HEK293T (cell line): ENCODE results near the gene ADAM22.

Experiments
- CTCF ChIA-PET: fragments of 350-600 bp; formaldehyde crosslinking; extraction: SDS; loops from one replicate; lab custom pipeline; 2021; ENCODE audit warnings: antibody characterized with exemption, inconsistent platforms; lab: Yijun Ruan, JAX
- POLR2A ChIA-PET: fragments of 350-600 bp; formaldehyde crosslinking; extraction: SDS; loops from one replicate; lab custom pipeline; 2020; ENCODE audit warnings: antibody characterized with exemption, inconsistent platforms; lab: Yijun Ruan, JAX
- DNase-seq: peaks from one replicate; pipeline ENCODE4 v3.0.0; 2012; ENCODE audit warnings: mixed read lengths; ENCODE audit errors: extremely low spot score
- ARNT ChIP-seq: fragments of 450-650 bp; IDR thresholded peaks from 2 replicates; pipeline ENCODE4 v1.6.1; 2017; ENCODE audit warnings: mild to moderate bottlenecking
- BHLHE40 ChIP-seq: fragments of 450-650 bp; IDR thresholded peaks from 2 replicates; pipeline ENCODE4 v1.6.1; 2016; ENCODE audit warnings: mild to moderate bottlenecking, moderate library complexity, borderline replicate concordance
- CTBP1 ChIP-seq: fragments of 450-650 bp; IDR thresholded peaks from 2 replicates; pipeline ENCODE4 v1.6.1; 2016; ENCODE audit warnings: borderline replicate concordance
- ELF4 ChIP-seq: fragments of 450-650 bp; IDR thresholded peaks from 2 replicates; pipeline ENCODE4 v1.6.1; 2017; ENCODE audit warnings: antibody characterized with exemption
- FOXA1 ChIP-seq: fragments of 450-650 bp; IDR thresholded peaks from 2 replicates; pipeline ENCODE4 v1.6.1; 2016; ENCODE audit warnings: mild to moderate bottlenecking
- FOXK2 ChIP-seq: fragments of 450-650 bp; IDR thresholded peaks from 2 replicates; pipeline ENCODE4 v1.6.1; 2016; ENCODE audit warnings: mild to moderate bottlenecking
- FOXM1 ChIP-seq: fragments of 450-650 bp; IDR thresholded peaks from 2 replicates; pipeline ENCODE4 v1.6.1; 2017; ENCODE audit warnings: mild to moderate bottlenecking, borderline replicate concordance
- HDGF ChIP-seq: fragments of 450-650 bp; IDR thresholded peaks from 2 replicates; pipeline ENCODE4 v1.6.1; 2017; ENCODE audit warnings: antibody characterized with exemption, borderline replicate concordance
- L3MBTL2 ChIP-seq: fragments of 450-650 bp; conservative IDR thresholded peaks from 2 replicates; pipeline ENCODE4 v1.6.1; 2016; ENCODE audit warnings: mild to moderate bottlenecking
- LEF1 ChIP-seq: fragments of 450-650 bp; IDR thresholded peaks from 2 replicates; pipeline ENCODE4 v1.6.1; 2017; ENCODE audit warnings: mild to moderate bottlenecking, borderline replicate concordance
- NFRKB ChIP-seq: fragments of 450-650 bp; IDR thresholded peaks from 2 replicates; pipeline ENCODE4 v1.6.1; 2016; ENCODE audit warnings: mild to moderate bottlenecking, moderate library complexity
- SP1 ChIP-seq: fragments of 450-650 bp; IDR thresholded peaks from 2 replicates; pipeline ENCODE4 v1.6.1; 2017
- SUZ12 ChIP-seq: fragments of 450-650 bp; IDR thresholded peaks from 2 replicates; pipeline ENCODE4 v1.6.1; 2016; ENCODE audit warnings: mild to moderate bottlenecking
- TARDBP ChIP-seq: fragments of 450-650 bp; IDR thresholded peaks from 2 replicates; pipeline ENCODE4 v1.6.1; 2016
- ZNF384 ChIP-seq: fragments of 450-650 bp; IDR thresholded peaks from 2 replicates; pipeline ENCODE4 v1.6.1; 2016
- TF ChIP-seq, protein P1 (sequence below): fragments of 450-650 bp; IDR thresholded peaks from 2 replicates; pipeline ENCODE4 v1.6.1; 2016

ADAM22 gene

DNA sequence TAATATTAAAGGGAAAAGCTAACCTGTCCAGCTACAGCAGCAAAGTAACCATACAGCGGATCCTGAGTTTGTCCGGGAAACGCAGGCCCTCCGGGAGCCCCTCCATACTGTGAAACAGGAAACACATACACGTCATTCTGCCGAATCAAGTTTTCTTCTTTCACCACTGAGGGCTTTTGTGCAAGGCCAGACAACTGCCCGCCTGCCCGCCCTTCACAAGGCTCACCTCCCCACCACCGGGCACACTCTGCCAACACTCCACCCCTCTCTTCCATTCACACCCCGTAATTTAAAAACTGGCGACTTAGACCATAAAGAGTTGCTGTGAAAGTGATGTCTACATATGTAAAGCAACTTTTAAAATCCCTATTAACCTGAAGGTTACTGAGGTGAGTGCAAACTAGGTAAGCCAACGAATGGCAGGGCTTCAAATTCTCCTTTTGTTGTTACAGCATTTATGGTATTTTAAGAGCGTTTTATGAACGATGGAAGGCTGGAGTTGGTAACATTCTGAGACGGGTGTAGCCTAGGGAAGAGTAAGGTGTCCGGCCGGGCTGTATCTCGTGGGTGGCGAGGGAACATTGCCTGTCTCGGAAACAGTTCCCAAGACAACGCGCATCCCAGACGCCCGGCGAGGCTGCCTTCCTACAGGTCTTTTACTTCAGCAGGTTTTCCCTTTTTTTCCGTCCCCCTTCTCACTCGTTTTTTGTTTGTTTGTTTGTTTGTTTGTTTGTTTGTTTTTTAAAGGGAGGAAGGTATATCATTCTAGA lies 285.0 kb downstream of the ADAM22 start:
- TF ChIP-seq, protein P1, sequence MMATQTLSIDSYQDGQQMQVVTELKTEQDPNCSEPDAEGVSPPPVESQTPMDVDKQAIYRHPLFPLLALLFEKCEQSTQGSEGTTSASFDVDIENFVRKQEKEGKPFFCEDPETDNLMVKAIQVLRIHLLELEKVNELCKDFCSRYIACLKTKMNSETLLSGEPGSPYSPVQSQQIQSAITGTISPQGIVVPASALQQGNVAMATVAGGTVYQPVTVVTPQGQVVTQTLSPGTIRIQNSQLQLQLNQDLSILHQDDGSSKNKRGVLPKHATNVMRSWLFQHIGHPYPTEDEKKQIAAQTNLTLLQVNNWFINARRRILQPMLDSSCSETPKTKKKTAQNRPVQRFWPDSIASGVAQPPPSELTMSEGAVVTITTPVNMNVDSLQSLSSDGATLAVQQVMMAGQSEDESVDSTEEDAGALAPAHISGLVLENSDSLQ, result no peak
- no peak for TF ChIP-seq CTBP1
- no peak for TF ChIP-seq ARNT
- TF ChIP-seq HDGF, result no peak
- TF ChIP-seq BHLHE40, result no peak
- no peak for TF ChIP-seq FOXM1
- no peak for TF ChIP-seq ZNF384
- no peak for TF ChIP-seq FOXA1
- TF ChIP-seq SP1, result no peak
- TF ChIP-seq ELF4, result no peak
- TF ChIP-seq SUZ12, result no peak
- no peak for TF ChIP-seq FOXK2
- no peak for TF ChIP-seq NFRKB
- TF ChIP-seq LEF1, result no peak
- POLR2A ChIA-PET, result no interaction called here
- CTCF ChIA-PET, result no interaction called here
- DNase-seq, result peak; percentile 54

DNA sequence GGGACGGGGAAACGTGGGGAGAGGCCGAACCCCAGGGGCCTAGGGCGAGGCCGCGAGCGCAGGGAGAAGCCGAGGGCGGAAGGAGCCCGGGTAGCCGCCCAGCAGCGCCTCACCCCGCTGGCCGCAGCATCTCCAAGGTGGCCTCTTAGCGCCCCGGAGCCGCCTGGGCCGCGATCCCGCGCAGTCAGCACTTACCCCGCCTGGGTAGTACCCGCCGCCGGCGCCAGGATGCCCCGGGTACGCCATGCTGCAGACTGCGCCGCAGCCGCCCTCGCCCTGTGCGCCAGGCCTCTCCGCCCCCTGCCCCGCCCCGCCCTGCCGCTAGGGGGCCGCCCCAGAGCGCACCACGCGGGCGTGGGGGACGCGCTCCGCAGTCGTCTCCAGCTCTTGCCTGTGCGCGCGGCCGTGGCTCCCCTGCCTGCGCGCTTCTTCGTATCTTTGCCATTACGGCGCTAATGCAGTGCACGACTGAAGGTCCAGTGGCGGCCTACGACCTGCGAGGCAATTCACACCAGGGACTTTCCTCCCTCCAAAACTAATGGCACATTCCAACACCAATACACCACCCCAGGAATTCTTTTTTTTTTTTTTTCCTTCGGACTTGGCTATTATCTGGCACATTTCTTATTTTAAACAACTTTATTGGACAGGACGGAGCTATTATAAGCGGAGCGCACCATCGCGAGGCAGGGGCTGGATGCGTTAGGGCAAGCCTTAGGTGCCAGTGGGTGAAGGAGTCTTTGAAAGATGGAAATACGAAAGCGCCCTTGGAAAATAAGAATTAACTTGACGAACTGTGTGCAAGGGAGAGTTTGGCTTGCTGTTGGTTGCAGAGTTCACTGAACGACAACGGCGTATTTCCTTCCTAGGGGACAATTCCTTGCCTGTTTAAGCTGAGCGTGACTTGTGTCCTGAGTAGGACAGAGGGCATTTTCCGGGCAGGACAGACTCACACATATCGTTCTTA lies 286.0 kb downstream of the ADAM22 start, which contains the start of gene SRI:
Gene SRI (minus strand): TSS at position 258 of the 967 bp plus-strand sequence. CDS start 12 bp downstream, at position 246.
- TF ChIP-seq NFRKB, result no peak
- peak; percentile 53; the same call in 1 of the 2 replicates for TF ChIP-seq FOXM1
- no peak for TF ChIP-seq HDGF
- TF ChIP-seq SUZ12, result no peak
- peak; percentile 99 for TF ChIP-seq ZNF384
- TF ChIP-seq CTBP1, result peak; percentile 33; the same call in 1 of the 2 replicates
- no peak for TF ChIP-seq FOXA1
- TF ChIP-seq ARNT, result no peak
- TF ChIP-seq L3MBTL2, result peak; percentile 68
- TF ChIP-seq LEF1, result no peak
- TF ChIP-seq ELF4, result no peak
- TF ChIP-seq, protein P1, result no peak
- TF ChIP-seq TARDBP, result no peak
- no peak for TF ChIP-seq SP1
- TF ChIP-seq BHLHE40, result peak; percentile 84
- TF ChIP-seq FOXK2, result no peak
- ChIA-PET CTCF (interaction anchor here (0.6 to 0.7 kb wide), 5 partner anchors 14 to 645 kb away, joined by 3 to 6 read pairs (median 3); no protein-coding TSS in a partner anchor), POLR2A (interaction anchor here (0.7 to 1.2 kb wide), 3 partner anchors 9 to 32 kb away, joined by 3 to 5 read pairs (median 3); no protein-coding TSS in a partner anchor)
- peak; percentile 89 for DNase-seq

DNA sequence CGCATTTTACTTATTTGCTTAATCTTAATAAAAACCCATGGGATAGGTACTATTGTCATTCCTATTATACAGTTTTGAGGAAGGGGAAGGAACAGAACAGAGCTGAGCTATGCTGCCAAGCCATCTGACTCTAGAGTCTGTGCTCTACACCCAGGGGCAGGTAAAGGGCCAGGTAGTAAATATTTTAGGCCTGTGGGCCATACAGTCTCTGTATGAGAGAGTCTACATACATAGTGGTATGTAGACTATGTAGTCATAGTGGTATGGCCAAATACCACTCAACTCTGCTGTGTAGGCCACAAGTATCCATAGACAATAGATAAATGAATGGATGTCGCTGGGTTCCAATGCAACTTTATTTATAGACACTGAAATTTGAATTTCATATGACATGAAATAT lies 289.2 kb downstream of the ADAM22 start:
- TF ChIP-seq, protein P1, result no peak
- TF ChIP-seq ARNT (no peak), ZNF384 (no peak), FOXA1 (no peak), CTBP1 (no peak)
- CTCF ChIA-PET, result no interaction called here
- POLR2A ChIA-PET, result no interaction called here
- no peak for DNase-seq

- no peak for TF ChIP-seq CTBP1
- TF ChIP-seq SUZ12, result no peak
- CTCF ChIA-PET, result interaction anchor here (0.7 kb wide), 1 partner anchor 111 kb away, joined by 3 read pairs; no protein-coding TSS in a partner anchor
- no peak for DNase-seq
- POLR2A ChIA-PET, result no interaction called here
Observed at GRCh38 chr7:88224601-88225275, 290.7 kb downstream of the ADAM22 start.

DNA sequence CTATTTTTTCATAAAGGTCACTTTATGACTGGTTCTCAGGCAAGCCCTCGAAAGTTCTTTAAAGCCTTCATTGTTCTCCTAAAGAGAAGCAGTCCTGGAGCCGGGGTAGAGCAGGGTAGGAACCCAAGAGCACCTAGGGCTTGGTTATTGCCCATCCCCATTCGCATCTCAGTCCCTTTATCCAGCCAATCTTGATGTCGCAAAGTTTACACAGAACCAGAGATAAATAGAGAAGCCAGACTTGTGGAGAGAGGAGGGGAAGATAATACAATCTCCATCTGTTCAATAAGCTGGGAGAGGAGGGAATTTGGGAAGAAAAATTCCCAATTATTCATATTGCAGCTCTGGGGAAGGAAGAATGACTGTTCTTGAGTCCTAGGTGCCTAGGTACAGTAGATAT lies 292.1 kb downstream of the ADAM22 start:
- ChIA-PET POLR2A (no interaction called here), CTCF (no interaction called here)
- no peak for DNase-seq
- TF ChIP-seq TARDBP, result no peak
- TF ChIP-seq ELF4, result no peak
